Adrenal gland (tissue), 5 donors: ENCODE measurements around the gene CENPS.

Experiments used
- POLR2A ChIP-seq, 2 donors: fragments of 450-650 bp; IDR thresholded peaks; one replicate each; pipeline ENCODE4 v1.6.1; 2017; ENCODE audit warnings: antibody characterized with exemption in 2 of 2, mild to moderate bottlenecking in 2 of 2, moderate library complexity in 1 of 2
- TF ChIP-seq, protein P1 (sequence below), 6 experiments: fragments of 450-650 bp in 4 of 6; fragments of 200-600 bp in 2 of 6; sonication (generic) in 1 of 6; IDR thresholded peaks; 1 replicate in 5 of 6; 2 replicates in 1 of 6; pipeline versions ENCODE4 v1.5.1 to v1.8.0; 2016 to 2021; ENCODE audit warnings: antibody characterized with exemption in 6 of 6, mild to moderate bottlenecking in 2 of 6, moderate library complexity in 1 of 6
- donor health status: DM: no; HTN: no; CAD: no.

DNA sequence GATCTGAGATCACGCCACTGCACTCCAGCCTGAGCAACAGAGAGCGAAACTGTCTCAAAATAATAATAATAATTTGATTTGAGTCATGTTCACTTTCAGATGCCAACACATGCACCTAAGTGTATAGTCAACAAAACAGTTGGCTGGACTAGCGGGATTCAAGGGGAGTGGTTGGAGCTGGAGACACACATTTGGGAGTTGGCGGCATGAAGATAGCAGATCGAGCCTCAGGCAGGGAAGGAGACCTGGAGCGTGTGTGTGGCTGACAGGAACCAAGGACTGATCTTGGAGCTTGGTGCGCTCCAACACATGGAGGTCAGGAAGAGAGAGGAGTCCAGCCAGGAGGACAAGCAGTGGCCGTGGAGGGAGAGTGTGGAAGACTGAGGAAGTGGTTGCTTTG, 46.0 kb upstream of the CENPS start:
- TF ChIP-seq, protein P1, sequence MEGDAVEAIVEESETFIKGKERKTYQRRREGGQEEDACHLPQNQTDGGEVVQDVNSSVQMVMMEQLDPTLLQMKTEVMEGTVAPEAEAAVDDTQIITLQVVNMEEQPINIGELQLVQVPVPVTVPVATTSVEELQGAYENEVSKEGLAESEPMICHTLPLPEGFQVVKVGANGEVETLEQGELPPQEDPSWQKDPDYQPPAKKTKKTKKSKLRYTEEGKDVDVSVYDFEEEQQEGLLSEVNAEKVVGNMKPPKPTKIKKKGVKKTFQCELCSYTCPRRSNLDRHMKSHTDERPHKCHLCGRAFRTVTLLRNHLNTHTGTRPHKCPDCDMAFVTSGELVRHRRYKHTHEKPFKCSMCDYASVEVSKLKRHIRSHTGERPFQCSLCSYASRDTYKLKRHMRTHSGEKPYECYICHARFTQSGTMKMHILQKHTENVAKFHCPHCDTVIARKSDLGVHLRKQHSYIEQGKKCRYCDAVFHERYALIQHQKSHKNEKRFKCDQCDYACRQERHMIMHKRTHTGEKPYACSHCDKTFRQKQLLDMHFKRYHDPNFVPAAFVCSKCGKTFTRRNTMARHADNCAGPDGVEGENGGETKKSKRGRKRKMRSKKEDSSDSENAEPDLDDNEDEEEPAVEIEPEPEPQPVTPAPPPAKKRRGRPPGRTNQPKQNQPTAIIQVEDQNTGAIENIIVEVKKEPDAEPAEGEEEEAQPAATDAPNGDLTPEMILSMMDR (IDR thresholded peaks at IDR 0.05): no peak
- no peak for TF ChIP-seq POLR2A (IDR thresholded peaks at IDR 0.05)
